Nephron (organoid): ENCODE results near the gene GABRR1.
"Not testable (repeated sequence)": the region's sequence is repeated elsewhere in the genome, so short reads cannot be mapped to it uniquely, and the experiment has no call there.

Source experiments
- H3K27ac Mint-ChIP-seq, 3 experiments: 2 replicates each; pipeline ENCODE4 v1.8.0; 2020; ENCODE audit warnings: mixed read lengths in 3 of 3, mild to moderate bottlenecking in 2 of 3, moderate library complexity in 1 of 3
- H3K27me3 Mint-ChIP-seq: 2 replicates; pipeline ENCODE4 v1.8.0; 2021; ENCODE audit warnings: low read depth, mild to moderate bottlenecking, moderate library complexity, mixed read lengths
- H3K36me3 Mint-ChIP-seq: 2 replicates; pipeline ENCODE4 v1.8.0; 2020; ENCODE audit warnings: low read depth, mixed read lengths
- H3K4me1 Mint-ChIP-seq: 2 replicates; pipeline ENCODE4 v1.8.0; 2020; ENCODE audit warnings: mixed read lengths
- H3K4me3 Mint-ChIP-seq, 3 experiments: 2 replicates each; pipeline ENCODE4 v1.8.0; 2020; ENCODE audit warnings: mild to moderate bottlenecking in 3 of 3, mixed read lengths in 3 of 3, moderate library complexity in 2 of 3
- H3K9me3 Mint-ChIP-seq: 2 replicates; pipeline ENCODE4 v1.8.0; 2020; ENCODE audit warnings: mixed read lengths
- TF ChIP-seq, protein P1 (sequence below), 3 experiments: fragments of 200-600 bp; sonication (generic); IDR thresholded peaks; one replicate each; pipeline ENCODE4 v1.5.0; 2021; ENCODE audit warnings: antibody characterized with exemption in 3 of 3; ENCODE audit not compliant: unreplicated experiment in 3 of 3

GABRR1 gene

GRCh38 chr6:89237158-89237557, 20.0 kb upstream of the GABRR1 start:
- TF ChIP-seq, protein P1, sequence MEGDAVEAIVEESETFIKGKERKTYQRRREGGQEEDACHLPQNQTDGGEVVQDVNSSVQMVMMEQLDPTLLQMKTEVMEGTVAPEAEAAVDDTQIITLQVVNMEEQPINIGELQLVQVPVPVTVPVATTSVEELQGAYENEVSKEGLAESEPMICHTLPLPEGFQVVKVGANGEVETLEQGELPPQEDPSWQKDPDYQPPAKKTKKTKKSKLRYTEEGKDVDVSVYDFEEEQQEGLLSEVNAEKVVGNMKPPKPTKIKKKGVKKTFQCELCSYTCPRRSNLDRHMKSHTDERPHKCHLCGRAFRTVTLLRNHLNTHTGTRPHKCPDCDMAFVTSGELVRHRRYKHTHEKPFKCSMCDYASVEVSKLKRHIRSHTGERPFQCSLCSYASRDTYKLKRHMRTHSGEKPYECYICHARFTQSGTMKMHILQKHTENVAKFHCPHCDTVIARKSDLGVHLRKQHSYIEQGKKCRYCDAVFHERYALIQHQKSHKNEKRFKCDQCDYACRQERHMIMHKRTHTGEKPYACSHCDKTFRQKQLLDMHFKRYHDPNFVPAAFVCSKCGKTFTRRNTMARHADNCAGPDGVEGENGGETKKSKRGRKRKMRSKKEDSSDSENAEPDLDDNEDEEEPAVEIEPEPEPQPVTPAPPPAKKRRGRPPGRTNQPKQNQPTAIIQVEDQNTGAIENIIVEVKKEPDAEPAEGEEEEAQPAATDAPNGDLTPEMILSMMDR (IDR thresholded peaks at IDR 0.05; ENCODE audit: unreplicated experiment in 3 of 3), result no peak
- Mint-ChIP-seq H3K27me3 (peaks cover 4% of the 10 kb centered on the region), H3K27ac (no peak overlapping the region), H3K4me1 (peaks cover under 1% of the 10 kb centered on the region), H3K4me3 (no peak overlapping the region), H3K36me3 (no peaks in the 10 kb centered on the region), H3K9me3 (peaks cover 31% of the 10 kb centered on the region)

DNA sequence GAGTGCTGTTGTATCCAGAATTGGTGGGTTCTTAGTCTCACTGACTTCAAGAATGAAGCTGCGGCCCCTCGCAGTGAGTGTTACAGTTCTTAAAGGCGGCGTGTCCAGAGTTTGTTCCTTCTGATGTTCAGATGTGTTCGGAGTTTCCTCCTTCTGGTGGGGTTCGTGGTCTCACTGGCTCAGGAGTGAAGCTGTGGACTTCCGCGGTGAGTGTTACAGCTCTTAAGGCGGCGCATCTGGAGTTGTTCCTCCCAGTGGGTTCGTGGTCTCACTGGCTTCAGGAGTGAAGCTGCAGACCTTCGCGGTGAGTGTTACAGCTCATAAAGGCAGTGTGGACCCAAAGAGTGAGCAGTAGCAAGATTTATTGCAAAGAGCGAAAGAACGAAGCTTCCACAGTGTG, 16.4 kb upstream of the GABRR1 start:
- H3K4me1 Mint-ChIP-seq, H3K36me3 Mint-ChIP-seq, H3K27me3 Mint-ChIP-seq, H3K27ac Mint-ChIP-seq, H3K4me3 Mint-ChIP-seq: not testable (repeated sequence)
- H3K9me3 Mint-ChIP-seq, result peaks cover 42% of the 10 kb centered on the region

DNA sequence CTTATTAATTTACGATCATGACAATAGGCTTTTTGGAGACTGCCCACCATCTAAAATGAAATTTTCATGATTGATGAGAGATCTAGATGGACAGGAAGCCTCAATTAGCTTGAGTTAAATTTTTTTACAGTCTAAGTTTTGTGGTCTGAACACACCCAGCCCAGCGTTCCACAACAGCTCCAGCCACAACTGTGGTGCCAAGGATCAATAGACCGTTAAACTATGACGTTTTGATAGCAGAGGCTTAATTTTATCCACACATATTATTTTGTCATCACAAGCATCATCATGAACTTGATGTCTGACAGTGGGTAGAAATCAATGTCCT, 5.5 kb upstream of the GABRR1 start:
- Mint-ChIP-seq H3K9me3 (peaks cover 11% of the 10 kb centered on the region), H3K27me3 (peaks cover 5% of the 10 kb centered on the region), H3K36me3 (no peaks in the 10 kb centered on the region), H3K4me1 (peaks cover 29% of the 10 kb centered on the region), H3K27ac (peak overlapping the region; percentile 48 to 72 (median 71)), H3K4me3 (no peak overlapping the region)
- TF ChIP-seq, protein P1 (IDR thresholded peaks at IDR 0.05; ENCODE audit: unreplicated experiment in 3 of 3), result no peak

DNA sequence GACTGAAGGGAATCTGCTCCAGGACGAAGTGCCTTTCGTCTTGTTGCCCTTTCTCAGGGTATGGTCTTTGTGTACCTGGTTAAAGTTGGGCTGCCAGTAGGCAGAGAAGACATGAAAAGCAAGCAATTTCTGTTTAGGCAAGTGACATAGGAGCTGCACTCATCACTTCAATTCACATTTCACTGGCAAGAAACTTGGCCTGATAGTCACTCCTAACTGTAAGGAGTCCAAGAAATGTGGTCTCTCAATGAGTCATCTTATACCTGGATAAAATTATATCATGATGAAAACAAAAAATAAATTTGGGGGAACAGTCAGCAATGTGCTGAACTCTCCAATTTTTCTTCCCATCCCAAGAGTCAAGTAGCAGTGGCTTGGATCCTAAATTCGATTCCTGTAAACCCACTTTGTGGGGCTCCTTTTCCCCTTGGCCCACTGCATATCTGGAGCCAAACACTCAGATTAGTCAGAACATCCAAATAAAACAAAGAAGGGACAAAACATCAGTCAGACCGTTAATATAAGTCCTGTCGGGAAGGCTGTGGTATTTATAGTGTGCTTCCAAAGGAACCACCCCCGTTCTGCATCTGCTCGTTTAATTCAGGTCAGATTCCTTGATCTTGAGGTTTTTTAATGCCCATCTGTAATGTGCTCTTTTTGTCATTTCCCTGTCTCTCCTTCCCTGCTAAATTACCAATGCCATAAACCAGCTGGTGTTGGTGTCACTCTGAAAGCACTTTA, 5.0 kb upstream of the GABRR1 start:
- peaks cover 34% of the 10 kb centered on the region for H3K4me1 Mint-ChIP-seq
- H3K27me3 Mint-ChIP-seq, result peaks cover 5% of the 10 kb centered on the region
- no peaks in the 10 kb centered on the region for H3K36me3 Mint-ChIP-seq
- TF ChIP-seq, protein P1 (IDR thresholded peaks at IDR 0.05; ENCODE audit: unreplicated experiment in 3 of 3), result no peak
- no peak overlapping the region for H3K4me3 Mint-ChIP-seq
- H3K9me3 Mint-ChIP-seq, result peaks cover 11% of the 10 kb centered on the region
- H3K27ac Mint-ChIP-seq, result peak overlapping the region; percentile 48 to 72 (median 71)

DNA sequence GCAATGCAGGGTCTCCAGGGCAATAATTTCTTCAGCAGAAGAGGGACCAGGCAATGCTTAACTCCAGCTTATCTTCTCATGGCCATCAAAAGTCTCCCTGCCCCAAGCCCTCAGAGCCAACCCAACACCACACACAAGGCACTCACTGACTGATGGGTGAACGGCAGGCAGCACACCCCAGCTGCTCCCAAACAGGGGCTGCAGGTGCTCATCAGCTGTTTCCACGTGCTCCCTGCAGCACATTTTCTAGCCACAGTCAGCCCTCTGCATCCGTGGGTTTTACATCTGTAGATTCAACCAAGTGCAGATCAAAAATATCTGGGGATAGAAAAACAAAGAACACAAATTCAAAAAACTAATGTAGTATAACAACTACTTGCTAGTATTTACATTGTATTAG, 4.0 kb upstream of the GABRR1 start:
- Mint-ChIP-seq H3K27me3 (peaks cover 5% of the 10 kb centered on the region), H3K9me3 (peaks cover 11% of the 10 kb centered on the region), H3K4me3 (no peak overlapping the region), H3K36me3 (no peaks in the 10 kb centered on the region), H3K27ac (no peak overlapping the region), H3K4me1 (peaks cover 37% of the 10 kb centered on the region)
- TF ChIP-seq, protein P1 (IDR thresholded peaks at IDR 0.05; ENCODE audit: unreplicated experiment in 3 of 3), result no peak

DNA sequence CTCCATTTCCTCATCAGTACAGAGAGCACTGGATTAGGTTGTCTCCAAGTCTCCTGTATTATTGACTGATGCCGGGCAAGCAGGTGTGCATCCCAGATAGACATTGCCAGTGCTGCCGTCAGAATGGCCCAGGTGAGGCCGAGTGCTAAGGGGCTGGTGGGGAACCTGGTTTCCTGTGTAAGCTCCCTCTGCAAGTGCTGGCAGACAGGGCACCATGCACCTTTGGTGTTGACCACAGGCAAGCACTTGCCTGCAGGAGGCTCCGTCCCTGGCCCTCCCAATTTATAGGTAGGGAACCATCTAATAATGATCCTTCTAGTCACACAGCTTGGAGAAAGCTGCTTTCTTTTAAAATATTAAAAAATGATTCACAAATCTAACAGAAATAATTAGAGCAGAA, 747 bp downstream of the GABRR1 start:
- Mint-ChIP-seq H3K9me3 (no peaks in the 10 kb centered on the region), H3K4me3 (no peak overlapping the region), H3K27me3 (peaks cover 5% of the 10 kb centered on the region), H3K27ac (no peak overlapping the region), H3K36me3 (no peaks in the 10 kb centered on the region), H3K4me1 (peaks cover 25% of the 10 kb centered on the region)
- TF ChIP-seq, protein P1 (IDR thresholded peaks at IDR 0.05; ENCODE audit: unreplicated experiment in 3 of 3), result no peak
